GM23338 (cell line): Measurements from ENCODE around the gene FHDC1. TPM values are rescaled to one million over a fixed set of nuclear protein-coding genes. Genes with fewer than 3 reads are reported as not detected.

Experiments used
- ATAC-seq: fragments of 200-7000 bp; cut with Tn5 transposase; 3 replicates; pipeline ENCODE4 v1.9.1; 2020
- DNase-seq: peaks from one replicate; pipeline ENCODE4 v3.0.0-alpha.2; 2015; ENCODE audit warnings: low spot score
- H2AFZ ChIP-seq: fragments of 200-600 bp; sonication (generic); 2 replicates; pipeline ENCODE4 v1.8.0; 2016; ENCODE audit warnings: antibody characterized with exemption, mild to moderate bottlenecking, moderate library complexity
- H3F3A ChIP-seq: fragments of 200-600 bp; sonication (generic); replicated peaks from 2 replicates; pipeline ENCODE4 v1.8.0; 2017; ENCODE audit warnings: antibody characterized with exemption, mixed run types, low read depth
- H3K27ac ChIP-seq: fragments of 200-600 bp; sonication (generic); 2 replicates; pipeline ENCODE4 v1.6.1; 2016; ENCODE audit warnings: low read depth
- H3K27me3 ChIP-seq: fragments of 200-600 bp; sonication (generic); 2 replicates; pipeline ENCODE4 v1.8.0; 2016; ENCODE audit warnings: mild to moderate bottlenecking, mixed run types, moderate library complexity; ENCODE audit not compliant: insufficient read depth
- H3K36me3 ChIP-seq: fragments of 200-600 bp; sonication (generic); 2 replicates; pipeline ENCODE4 v1.8.0; 2016; ENCODE audit warnings: mild to moderate bottlenecking; ENCODE audit not compliant: insufficient read depth
- H3K4me1 ChIP-seq: fragments of 200-600 bp; sonication (generic); 2 replicates; pipeline ENCODE4 v1.8.0; 2016; ENCODE audit warnings: mild to moderate bottlenecking, moderate library complexity; ENCODE audit not compliant: insufficient read depth
- H3K4me2 ChIP-seq: fragments of 200-600 bp; sonication (generic); 2 replicates; pipeline ENCODE4 v1.7.1; 2017; ENCODE audit warnings: mixed run types
- H3K4me3 ChIP-seq: fragments of 200-600 bp; sonication (generic); 2 replicates; pipeline ENCODE4 v1.6.1; 2016; ENCODE audit warnings: mixed run types
- H3K79me2 ChIP-seq: fragments of 200-600 bp; sonication (generic); replicated peaks from 2 replicates; pipeline ENCODE4 v1.8.0; 2017; ENCODE audit warnings: mild to moderate bottlenecking; ENCODE audit not compliant: insufficient read depth
- H3K9me2 ChIP-seq: fragments of 200-600 bp; sonication (generic); 2 replicates; pipeline ENCODE4 v1.8.0; 2017; ENCODE audit not compliant: insufficient read depth
- H4K20me1 ChIP-seq: fragments of 200-600 bp; sonication (generic); replicated peaks from 2 replicates; pipeline ENCODE4 v1.8.0; 2017; ENCODE audit warnings: mild to moderate bottlenecking; ENCODE audit not compliant: insufficient read depth
- H3K27ac Mint-ChIP-seq: 2 replicates; pipeline ENCODE4 v1.8.0; 2020; ENCODE audit warnings: inconsistent platforms, mild to moderate bottlenecking, moderate library complexity, mixed read lengths
- H3K27me3 Mint-ChIP-seq: 3 replicates; pipeline ENCODE4 v1.8.0; 2022; ENCODE audit warnings: low read depth, mild to moderate bottlenecking, moderate library complexity, mixed read lengths, inconsistent platforms; ENCODE audit not compliant: insufficient read depth, poor library complexity
- H3K36me3 Mint-ChIP-seq: 3 replicates; pipeline ENCODE4 v1.8.0; 2021; ENCODE audit warnings: low read depth, mild to moderate bottlenecking, inconsistent platforms, moderate library complexity, mixed read lengths
- H3K4me1 Mint-ChIP-seq: 3 replicates; pipeline ENCODE4 v1.8.0; 2020; ENCODE audit warnings: mild to moderate bottlenecking, inconsistent platforms, mixed read lengths
- H3K4me3 Mint-ChIP-seq: 3 replicates; pipeline ENCODE4 v1.8.0; 2021; ENCODE audit warnings: moderate library complexity, mild to moderate bottlenecking, inconsistent platforms, mixed read lengths
- H3K9me3 Mint-ChIP-seq: 3 replicates; pipeline ENCODE4 v1.8.0; 2020; ENCODE audit warnings: moderate library complexity, mild to moderate bottlenecking, inconsistent platforms, mixed read lengths
- CREB1 ChIP-seq: fragments of 250-450 bp; sonication (Bioruptor Pico); IDR thresholded peaks from 2 replicates; pipeline ENCODE4 v1.5.0; 2020; ENCODE audit warnings: low read depth, mild to moderate bottlenecking, moderate library complexity
- ETS1 ChIP-seq: IDR thresholded peaks from 2 replicates; pipeline ENCODE4 v1.6.1; 2016; ENCODE audit warnings: antibody characterized with exemption
- EZH2 ChIP-seq: fragments of 200-600 bp; sonication (generic); IDR thresholded peaks from one replicate; pipeline ENCODE4 v1.8.0; 2017; ENCODE audit warnings: antibody characterized with exemption, mild to moderate bottlenecking, low read depth; ENCODE audit not compliant: unreplicated experiment
- EZH2phosphoT487 ChIP-seq: fragments of 200-600 bp; sonication (generic); IDR thresholded peaks from one replicate; pipeline ENCODE4 v1.8.1; 2018; ENCODE audit warnings: antibody characterized with exemption; ENCODE audit not compliant: unreplicated experiment
- JUNB ChIP-seq: IDR thresholded peaks from one replicate; pipeline ENCODE4 v1.6.1; 2016; ENCODE audit warnings: antibody characterized with exemption; ENCODE audit not compliant: unreplicated experiment
- NANOG ChIP-seq: IDR thresholded peaks from 2 replicates; pipeline ENCODE4 v1.6.1; 2016; ENCODE audit warnings: antibody characterized with exemption, borderline replicate concordance
- POLR2AphosphoS5 ChIP-seq: IDR thresholded peaks from 2 replicates; pipeline ENCODE4 v1.6.1; 2016; ENCODE audit warnings: antibody characterized with exemption, low read depth
- REST ChIP-seq: IDR thresholded peaks from one replicate; pipeline ENCODE4 v1.6.1; 2018; ENCODE audit warnings: antibody characterized with exemption; ENCODE audit not compliant: unreplicated experiment
- STAT1 ChIP-seq: IDR thresholded peaks from one replicate; pipeline ENCODE4 v1.6.1; 2016; ENCODE audit warnings: antibody characterized with exemption; ENCODE audit not compliant: unreplicated experiment
- ZNF114 ChIP-seq: fragments of 250-450 bp; sonication (Bioruptor Pico); IDR thresholded peaks from 2 replicates; pipeline ENCODE4 v1.5.0; 2020; ENCODE audit warnings: mild to moderate bottlenecking, moderate library complexity
- ZNF331 ChIP-seq: fragments of 250-450 bp; sonication (Bioruptor Pico); IDR thresholded peaks from 2 replicates; pipeline ENCODE4 v1.5.0; 2020; ENCODE audit warnings: low read depth, mild to moderate bottlenecking, moderate library complexity
- ZNF462 ChIP-seq: fragments of 250-450 bp; sonication (Bioruptor Pico); IDR thresholded peaks from 2 replicates; pipeline ENCODE4 v1.5.0; 2020; ENCODE audit warnings: mild to moderate bottlenecking, moderate library complexity
- polyA plus RNA-seq: library from polyadenylated mRNA; unstranded; fragments of >200 nt; fragmentation: Nextera tagmentation; extraction: Ambion mirVana; gene quantifications from 2 replicates; pipeline ENCODE4 v1.2.1, GENCODE V29; 2016
- total RNA-seq: library from RNA; depleted of rRNA; stranded (reverse); fragments of >200 nt; shearing (Covaris generic); gene quantifications from 2 replicates; pipeline ENCODE4 v1.2.3, GENCODE V29; 2014
- TF ChIP-seq, protein P1 (sequence below), 2 experiments: fragments of 200-600 bp in 1 of 2; sonication (generic) in 1 of 2; conservative IDR thresholded peaks; 2 replicates each; pipeline versions ENCODE4 v1.5.1 to v1.6.1; 2016 to 2017; ENCODE audit warnings: antibody characterized with exemption in 2 of 2, low read depth in 2 of 2, mild to moderate bottlenecking in 2 of 2, moderate library complexity in 1 of 2

The FHDC1 gene
- total and polyA plus RNA-seq, 2 experiments from 2014 or later, result 9.5 to 22.8 TPM

- no peaks in the 10 kb centered on the region for H3K36me3 ChIP-seq
- H3K9me2 ChIP-seq, result peaks cover 10% of the 10 kb centered on the region
- H3K27ac ChIP-seq, result no peak overlapping the region
- Mint-ChIP-seq H3K27ac (no peak overlapping the region), H3K36me3 (no peaks in the 10 kb centered on the region), H3K4me1 (peaks cover 28% of the 10 kb centered on the region), H3K9me3 (no peaks in the 10 kb centered on the region), H3K4me3 (no peak overlapping the region), H3K27me3 (peaks cover 12% of the 10 kb centered on the region)
- ATAC-seq, result no peak; the same call in 2 of the 3 replicates
- no peaks in the 10 kb centered on the region for H4K20me1 ChIP-seq
- H2AFZ ChIP-seq, result no peak overlapping the region; the same call in 1 of the 2 replicates
- DNase-seq, result no peak
- H3K4me3 ChIP-seq, result no peak overlapping the region
- H3K79me2 ChIP-seq, result no peaks in the 10 kb centered on the region
- no peaks in the 10 kb centered on the region for H3K27me3 ChIP-seq
- peaks cover 10% of the 10 kb centered on the region for H3K4me1 ChIP-seq
- no peak overlapping the region for H3K4me2 ChIP-seq
- TF ChIP-seq ZNF462 (no peak), EZH2 (no peak), CREB1 (CRISPR knock-in tag) (no peak), JUNB (no peak), EZH2phosphoT487 (no peak), ZNF331 (CRISPR knock-in tag) (no peak), POLR2AphosphoS5 (no peak), NANOG (no peak), STAT1 (no peak), ETS1 (no peak), ZNF114 (CRISPR knock-in tag) (no peak), REST (no peak)
- TF ChIP-seq, protein P1, sequence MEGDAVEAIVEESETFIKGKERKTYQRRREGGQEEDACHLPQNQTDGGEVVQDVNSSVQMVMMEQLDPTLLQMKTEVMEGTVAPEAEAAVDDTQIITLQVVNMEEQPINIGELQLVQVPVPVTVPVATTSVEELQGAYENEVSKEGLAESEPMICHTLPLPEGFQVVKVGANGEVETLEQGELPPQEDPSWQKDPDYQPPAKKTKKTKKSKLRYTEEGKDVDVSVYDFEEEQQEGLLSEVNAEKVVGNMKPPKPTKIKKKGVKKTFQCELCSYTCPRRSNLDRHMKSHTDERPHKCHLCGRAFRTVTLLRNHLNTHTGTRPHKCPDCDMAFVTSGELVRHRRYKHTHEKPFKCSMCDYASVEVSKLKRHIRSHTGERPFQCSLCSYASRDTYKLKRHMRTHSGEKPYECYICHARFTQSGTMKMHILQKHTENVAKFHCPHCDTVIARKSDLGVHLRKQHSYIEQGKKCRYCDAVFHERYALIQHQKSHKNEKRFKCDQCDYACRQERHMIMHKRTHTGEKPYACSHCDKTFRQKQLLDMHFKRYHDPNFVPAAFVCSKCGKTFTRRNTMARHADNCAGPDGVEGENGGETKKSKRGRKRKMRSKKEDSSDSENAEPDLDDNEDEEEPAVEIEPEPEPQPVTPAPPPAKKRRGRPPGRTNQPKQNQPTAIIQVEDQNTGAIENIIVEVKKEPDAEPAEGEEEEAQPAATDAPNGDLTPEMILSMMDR (conservative IDR thresholded peaks at IDR 0.05; ENCODE audit: low read depth in 2 of 2), result no peak
- no peaks in the 10 kb centered on the region for H3F3A ChIP-seq
These were observed 47.8 kb downstream of the FHDC1 start for GRCh38 chr4:152983774-152984411.
